Measurements from ENCODE around the gene SLC38A6.

SLC38A6 gene

DNA sequence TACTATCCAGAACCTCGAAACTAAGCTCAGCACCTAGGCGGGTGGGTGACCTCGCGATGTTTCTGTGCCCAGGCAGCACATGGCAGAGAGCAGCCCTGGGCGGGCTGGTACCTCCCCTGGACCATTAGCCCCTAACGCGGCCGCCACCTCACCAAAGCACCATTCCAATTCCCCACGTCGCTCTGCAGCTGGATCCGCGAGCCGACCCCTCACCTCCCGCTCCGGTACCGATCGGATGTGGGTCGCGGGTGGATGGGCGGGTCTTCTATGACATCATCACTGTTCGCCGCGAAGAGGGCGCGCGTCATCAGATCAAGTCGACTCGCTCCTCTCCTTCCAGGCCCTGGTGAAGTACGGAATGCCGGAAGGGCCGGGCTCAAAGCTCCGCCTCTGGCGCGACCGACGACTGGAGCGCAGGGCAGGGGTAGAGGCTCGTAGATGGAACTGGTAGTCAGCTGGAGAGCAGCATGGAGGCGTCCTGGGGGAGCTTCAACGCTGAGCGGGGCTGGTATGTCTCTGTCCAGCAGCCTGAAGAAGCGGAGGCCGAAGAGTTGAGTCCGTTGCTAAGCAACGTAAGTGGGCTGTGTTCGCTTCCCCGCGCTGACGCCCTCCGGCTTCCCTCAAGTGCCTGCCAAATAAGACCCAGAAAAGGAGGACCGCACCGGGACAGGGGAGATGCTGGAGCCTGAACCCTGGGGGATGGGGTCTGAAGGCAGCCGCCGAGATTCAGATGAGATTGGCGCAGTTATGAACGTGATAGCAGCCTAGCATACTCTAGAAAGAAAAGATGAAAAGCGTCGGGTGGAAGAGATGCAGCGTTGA, at the start of gene SLC38A6, which contains the start of gene TRMT5:
Gene SLC38A6 (plus strand): TSS at position 435 of the 822 bp plus-strand sequence. CDS start 33 bp downstream, at position 468.
Gene TRMT5 (minus strand): TSS at position 269 of the 822 bp plus-strand sequence. CDS start 106 bp downstream, at position 163.
- peak; percentile 86 for DNase-seq

DNA sequence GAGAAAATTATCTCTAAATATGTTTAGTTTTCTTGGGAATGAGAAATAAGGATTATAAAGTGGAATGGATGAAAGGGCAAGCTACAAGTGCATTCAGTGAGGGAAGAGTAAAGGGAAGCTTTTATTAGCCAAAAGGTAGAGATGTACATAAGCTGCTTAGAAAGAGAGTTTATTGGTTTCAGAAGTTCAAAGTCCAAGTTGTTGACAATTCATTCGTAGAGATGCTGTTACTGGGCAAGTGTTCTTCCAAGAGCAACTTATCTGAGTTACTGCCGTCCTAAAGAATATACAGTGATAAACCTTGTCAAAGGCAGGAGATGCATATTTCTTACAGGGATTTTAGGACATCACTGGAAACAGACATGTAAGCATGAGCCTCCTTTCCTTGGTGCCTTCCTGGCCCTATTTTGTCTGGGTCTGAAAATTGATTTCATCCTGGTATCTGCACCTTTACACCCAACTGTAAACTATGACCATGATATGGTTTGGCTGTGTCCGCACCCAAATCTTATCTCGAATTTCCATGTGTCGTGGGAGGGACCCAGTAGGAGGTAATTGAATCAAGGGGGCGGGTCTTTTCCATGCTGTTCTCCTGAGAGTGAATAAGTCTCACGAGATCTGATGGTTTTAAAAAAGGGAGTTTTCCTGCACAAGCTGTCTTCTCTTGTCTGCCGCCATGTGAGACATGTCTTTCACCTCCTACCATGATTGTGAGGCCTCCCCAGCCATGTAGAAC, 47.0 kb upstream of the SLC38A6 start:
- no peak for DNase-seq

DNA sequence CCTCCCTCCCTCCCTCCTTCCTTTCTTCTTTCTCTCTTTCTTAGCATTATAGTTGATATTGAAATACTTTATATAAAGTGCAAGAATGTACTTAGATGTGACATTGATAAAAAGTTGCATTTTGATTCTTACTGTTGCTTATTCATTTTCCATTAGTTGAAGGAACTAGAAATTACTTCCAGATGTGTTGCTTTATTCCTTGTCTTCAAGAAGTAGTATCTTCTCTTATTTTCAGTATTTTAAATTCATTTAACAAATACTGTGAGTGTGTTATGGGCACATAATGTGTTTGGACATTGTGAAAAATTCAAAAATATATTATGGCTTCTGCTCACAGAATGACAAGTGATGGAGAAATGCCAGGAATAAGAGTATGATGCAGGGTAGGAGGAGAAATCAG, 45.7 kb upstream of the SLC38A6 start:
- no peak for DNase-seq

DNA sequence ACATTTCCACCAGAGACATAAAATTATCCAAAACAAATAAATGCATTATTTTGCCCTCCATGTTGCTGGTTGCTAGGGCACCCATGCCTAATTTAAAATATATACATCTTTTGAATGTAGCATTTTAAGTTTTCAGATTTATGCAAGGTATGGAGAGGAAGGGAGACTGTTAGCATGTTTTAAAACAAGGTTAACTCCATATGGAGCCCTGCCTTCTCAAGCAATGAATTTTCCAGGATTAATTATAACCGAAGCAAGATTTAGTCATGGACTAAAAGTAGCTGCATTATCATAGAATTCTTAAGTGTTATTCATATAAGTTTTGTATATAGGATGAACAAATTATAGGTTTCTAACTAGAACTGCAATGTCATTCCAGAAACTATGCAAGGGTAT, 37.4 kb upstream of the SLC38A6 start:
- no peak for DNase-seq

DNA sequence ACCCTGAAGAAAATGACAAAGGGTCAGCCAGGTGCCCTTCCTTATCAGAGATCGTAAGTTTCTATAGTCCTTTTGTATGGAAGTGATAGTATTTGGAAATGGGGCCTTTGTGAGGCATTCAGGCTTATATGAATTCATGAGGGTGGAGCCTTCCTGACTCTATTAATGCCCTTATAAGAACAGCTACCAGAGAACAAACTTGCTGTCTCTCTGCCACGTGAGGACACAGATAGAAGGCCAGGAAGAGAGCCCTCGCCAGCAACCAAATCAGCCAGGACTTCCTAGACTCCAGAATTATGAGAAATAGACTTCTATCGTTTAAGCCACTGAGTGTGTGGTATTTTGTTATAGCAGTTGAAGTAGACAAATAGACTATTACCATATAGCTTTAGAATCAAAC, 36.8 kb upstream of the SLC38A6 start:
- DNase-seq: no peak

DNA sequence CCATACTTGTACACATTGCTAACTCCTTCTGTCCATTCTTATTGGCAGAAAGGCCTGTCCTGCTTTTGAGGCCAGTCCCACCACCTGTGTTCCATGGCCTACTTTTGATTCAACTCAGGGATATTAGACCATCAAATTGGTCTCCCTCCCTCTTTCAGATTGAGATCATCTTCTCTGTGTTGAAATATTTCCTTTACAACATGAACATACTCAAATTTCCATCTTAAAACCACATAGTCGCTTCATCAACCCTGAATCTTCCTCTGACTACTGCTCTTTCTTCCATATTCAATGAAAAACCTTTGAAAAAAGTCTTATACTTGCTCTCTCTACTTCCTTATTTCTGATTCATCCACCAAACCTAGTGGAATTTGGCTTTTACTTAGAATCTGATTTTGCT, 35.1 kb upstream of the SLC38A6 start:
- no peak for DNase-seq

DNA sequence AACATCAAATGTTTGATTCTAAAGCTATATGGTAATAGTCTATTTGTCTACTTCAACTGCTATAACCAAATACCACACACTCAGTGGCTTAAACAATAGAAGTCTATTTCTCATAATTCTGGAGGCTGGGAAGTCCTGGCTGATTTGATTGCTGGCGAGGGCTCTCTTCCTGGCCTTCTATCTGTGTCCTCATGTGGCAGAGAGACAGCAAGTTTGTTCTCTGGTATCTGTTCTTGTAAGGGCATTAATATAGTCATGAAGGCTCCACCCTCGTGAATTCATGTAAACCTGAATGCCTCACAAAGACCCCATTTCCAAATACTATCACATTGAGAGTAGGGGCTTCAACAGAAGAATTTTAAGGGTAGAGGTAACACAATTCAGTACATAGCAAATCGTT, 34.3 kb upstream of the SLC38A6 start:
- no peak for DNase-seq

DNA sequence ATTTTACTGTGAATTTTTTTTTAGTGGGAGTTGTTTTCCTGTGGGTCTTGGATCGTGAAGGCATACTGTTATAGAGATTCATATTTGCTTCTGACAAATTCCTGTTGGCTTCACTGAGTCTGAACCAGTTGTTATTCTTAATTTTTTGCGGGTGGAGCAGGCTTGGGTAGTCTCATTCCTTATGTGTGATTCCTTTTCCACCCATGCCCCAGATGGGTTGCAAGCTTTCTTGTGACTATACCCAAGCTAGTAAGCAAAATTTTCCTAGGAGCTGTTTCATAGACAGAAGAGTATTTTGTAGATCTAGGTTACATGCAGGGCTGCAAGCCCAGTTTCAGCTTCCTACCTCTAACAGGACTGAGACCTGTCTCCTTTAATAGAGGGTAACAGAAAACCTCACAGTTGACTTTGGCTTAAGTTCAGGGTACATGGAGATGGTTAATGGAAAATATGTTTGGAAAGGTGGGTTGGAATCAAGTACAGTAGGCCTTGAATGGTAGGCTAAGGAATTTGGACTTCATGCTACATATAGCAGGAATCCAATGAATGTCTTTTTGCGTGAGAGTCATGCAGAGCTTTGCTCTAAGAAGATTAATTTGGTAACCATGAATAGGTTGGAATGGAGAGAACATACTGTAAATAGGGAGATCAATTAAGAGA, 29.1 kb upstream of the SLC38A6 start:
- DNase-seq: no peak

DNA sequence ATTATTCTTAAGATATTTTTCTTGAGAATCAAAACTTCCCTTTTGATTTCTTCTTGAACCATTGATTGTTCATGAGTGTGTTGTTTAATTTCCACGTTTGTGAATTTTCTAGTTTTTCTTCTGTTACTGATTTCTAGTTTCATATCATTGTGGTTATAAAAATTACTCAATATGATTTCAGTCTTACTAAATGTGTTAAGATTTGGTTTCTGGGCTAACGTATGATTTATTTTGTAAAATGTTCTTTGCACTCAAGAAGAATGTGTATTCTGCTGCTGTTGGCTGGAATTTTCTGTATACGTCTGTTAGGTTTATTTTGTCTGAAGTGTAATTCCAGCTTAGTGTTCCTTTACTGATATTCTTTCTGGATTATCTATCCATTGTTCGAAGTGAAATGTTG, 24.8 kb upstream of the SLC38A6 start:
- DNase-seq: no peak

DNA sequence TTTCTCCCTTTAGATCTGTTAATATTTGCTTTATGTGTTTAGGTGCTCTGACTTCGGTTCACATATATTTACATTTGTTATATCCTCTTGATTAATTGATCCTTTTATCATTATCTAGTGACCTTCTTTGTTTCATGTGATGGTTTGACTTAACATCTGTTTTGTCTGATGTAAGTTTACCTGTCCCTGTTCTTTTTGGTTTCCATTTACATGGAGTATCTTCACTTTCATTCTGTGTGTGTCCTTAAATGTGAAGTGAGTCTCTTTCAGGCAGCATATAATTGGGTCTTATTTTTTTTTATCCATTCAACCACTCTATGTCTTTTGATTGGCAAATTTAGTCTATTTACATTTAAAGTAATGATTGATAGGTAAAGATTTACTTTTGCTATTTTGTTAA, 24.4 kb upstream of the SLC38A6 start:
- DNase-seq: no peak

DNA sequence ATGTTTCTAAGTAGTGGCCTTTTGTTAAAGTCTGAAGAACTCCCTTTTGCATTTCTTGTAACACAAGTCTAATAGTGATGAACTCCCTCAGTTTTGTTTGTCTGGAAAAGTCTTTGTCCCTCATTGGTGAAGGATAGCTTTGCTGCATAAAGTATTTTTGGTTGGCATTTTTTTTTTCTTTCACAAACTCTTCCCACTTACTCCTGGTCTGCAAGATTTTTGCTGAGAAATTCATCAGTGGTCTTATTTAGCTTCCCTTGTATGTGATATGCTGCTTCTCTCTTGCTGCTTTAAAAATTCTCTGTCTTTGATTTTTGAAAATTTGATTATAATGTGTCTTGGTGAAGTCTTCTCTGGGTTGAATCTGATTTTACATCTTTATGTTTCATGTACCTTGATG, 22.9 kb upstream of the SLC38A6 start:
- DNase-seq: no peak

DNA sequence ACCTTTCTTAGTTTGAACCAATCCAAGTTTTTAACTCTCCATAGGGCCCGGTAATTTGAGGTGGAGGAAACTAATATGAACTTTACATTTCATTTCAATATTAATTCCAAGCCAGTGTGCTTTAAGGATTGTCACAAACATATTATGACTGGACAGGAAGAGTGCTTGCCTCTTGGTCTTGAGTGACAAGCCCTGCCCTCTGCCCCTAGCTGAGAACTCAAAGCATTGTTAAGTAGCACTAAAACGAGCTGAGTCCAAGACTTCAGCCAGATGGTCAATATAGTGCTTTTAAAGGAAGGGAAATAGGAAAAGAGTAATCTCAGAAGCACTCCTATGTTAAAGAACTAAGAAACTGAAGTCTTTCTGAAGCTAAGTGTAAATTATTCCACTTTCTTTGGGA, 17.3 kb upstream of the SLC38A6 start:
- DNase-seq: no peak

DNA sequence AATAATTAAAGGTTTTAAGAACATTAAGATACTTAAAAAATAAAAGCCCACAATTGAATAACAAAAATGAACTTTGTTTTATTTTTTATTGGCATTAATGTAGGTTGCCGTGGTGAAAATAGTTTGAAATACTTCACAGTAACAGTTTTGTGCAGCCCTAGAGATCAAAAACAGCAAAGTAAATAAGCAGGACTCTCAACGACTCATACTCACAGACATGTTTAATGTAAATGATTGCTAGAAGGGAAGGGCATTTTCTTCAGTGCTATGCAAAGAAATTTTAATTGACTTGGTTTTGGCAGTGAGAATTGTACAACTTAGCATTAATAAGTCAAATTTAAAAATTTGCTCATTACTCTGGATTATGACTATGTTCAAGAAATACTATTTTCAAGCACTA, 16.1 kb upstream of the SLC38A6 start:
- no peak for DNase-seq

DNA sequence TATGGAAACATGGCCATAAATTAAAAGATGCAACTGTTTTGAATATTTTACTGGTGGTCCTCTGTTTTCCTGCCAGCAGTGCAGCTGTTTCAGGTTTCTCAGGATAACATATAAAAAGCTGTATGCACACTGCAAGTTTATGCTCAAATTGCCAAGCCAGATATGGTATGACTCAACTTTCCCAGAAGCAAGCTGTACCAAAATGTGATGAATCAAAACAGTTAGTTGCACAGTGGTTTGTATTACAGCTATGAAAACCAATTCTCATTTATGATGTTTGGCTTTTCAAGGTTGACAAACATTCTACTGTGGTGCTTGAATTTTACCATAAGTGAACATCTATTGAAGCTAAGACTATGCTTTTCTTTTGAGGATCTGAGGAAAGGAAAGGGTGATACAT, 15.6 kb upstream of the SLC38A6 start:
- no peak for DNase-seq

DNA sequence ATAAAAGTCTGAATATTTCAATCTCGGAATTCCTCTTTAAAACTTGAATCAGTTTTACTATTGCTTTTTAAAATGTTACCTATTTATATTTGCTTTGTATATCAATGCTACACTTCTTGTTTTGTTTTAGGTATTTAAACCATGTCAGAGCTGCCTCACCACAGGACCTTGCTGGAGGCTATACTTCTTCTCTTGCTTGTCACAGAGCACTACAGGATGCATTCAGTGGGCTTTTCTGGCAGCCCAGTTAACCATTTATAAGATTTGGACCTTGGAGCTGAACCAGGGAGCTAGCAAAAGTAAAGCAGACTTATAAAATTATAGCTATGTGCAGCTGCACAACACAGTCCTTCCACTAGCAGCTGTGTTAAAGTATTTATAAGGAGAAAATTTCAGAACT, 12.9 kb upstream of the SLC38A6 start:
- no peak for DNase-seq

DNA sequence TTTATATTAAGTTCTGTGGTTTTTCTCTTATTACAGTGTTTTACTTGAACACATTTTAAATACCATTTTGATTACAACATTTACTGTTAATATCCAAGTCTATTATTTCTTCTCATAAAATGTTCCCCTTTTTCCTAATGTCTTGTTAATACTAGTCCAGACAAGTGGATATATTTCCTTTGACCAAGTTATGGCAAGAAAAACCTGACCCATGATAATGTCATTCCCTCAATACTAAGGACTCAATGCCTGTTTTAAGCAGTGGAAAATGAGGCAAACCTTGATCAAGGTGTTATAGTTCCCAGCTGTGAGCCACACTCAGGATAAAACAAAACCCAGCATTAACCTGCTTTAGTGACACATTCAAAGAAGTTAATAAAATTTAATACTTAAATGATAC, 12.4 kb upstream of the SLC38A6 start:
- no peak for DNase-seq

DNA sequence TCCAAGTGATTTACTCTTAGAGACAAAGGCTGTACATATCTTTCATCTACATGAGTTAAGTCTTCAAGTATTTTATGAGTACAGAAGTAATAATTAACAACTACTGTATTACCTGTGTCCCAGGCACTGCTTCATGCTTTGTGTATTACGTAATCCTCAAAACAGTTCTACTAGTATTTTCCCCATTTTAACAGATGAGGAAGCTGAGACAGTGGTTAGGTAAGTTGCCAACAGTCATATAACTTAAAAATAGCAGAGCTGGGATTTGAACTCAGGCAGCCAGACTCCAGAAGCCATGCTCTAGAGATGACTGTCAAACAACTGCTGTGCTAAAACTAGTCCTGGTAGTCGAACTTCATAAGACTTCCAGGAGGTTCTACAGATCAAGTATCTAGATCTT, 10.9 kb upstream of the SLC38A6 start:
- no peak for DNase-seq

DNA sequence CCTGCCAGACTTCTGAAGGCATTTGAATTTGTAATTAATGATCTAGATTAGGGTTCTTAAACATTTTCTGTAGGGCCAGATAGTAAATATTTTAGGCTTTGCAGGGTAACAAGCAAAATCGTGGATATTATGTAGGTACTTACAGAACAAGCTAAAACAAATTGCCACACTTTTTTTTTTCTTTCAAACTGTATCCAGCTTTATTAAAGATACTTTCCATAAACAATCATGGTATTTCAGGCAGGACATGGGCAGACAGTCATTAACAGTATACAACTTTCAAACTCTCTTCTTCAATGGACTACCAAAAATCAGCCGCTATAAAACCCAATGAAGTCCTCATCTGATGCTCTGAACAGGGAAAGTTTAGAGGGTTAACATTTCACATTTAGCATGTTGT, 9.8 kb upstream of the SLC38A6 start:
- no peak for DNase-seq

DNA sequence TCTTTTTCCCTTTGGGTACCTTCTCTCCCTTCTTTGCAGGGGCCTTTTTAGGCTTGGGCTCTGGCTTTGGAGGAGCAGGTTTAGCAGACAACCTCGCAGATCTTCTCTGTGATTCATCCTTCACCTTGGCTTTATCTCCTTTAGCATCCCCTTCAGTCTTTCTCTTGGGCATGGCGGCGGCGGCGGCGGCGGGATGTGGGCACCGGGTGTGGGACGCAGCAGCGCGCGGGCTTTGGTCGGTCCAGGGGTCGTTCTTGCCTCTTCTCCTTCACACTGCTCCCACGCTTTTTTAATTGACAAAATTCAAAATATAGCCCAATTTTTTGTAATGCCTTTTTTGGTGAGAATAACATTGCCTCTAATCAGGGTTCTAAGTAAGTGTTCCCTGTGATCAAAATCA, 8.8 kb upstream of the SLC38A6 start:
- no peak for DNase-seq

DNA sequence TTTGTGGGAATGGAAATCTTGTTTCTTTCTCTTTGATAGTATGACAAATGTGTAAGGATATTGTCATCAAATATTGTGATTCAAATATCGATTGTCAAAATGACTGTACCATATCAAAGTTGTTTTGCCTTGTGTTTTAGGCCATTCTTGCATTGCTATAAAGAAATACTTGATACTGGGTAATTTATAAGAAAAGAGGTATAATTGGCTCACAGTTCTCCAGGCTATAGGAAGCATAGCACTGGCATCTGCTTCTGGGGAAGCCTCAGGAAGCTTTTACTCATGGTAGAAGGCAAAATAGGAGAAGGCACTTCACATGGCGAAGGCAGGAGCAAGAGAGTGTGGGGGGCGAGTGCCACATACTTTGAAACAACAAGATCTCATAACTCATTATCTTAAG, 8.0 kb upstream of the SLC38A6 start:
- no peak for DNase-seq

DNA sequence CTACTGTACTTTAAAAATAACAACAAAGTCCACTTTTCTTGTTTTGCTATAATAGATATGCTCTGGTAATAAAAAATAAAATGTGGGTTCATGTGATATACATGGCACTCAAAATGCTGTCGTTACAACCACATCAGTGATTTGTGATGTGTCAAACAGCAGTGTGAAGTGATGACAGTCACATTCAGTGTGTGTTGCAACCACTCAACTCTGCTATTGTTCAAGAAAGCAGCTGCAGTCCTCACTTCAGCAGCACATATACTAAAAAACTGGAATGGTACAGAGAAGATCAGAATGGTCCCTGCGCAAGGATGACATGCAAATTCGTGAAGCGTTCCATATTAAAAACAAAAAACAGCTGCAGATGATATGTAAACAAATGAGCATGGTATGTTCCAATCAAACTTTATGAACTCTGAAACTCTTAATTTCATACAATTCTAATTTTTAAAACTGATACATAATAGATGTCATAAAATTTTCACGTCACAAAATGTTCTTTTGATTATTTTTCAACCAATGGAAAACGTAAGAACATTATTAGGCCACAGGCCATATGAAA, 6.9 kb upstream of the SLC38A6 start:
- DNase-seq: no peak

DNA sequence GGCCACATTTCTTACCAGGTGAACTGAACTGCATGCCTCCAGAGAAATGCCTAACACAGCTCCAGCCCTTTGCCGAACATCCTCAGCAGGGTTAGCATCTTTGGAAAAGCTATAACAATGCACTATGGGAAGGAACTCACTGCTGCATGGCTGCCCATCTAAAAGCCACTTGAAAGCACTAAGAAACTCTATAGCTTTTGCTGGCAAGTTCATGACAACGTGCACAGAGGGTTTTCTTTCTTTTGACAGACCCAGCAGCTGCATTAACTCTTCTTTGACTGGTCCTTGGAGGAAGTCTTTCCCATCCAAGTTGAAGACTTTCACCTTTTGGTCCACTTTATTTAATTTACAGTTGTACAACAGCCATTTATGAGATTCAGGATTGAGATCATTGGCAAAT, 5.5 kb upstream of the SLC38A6 start:
- no peak for DNase-seq

DNA sequence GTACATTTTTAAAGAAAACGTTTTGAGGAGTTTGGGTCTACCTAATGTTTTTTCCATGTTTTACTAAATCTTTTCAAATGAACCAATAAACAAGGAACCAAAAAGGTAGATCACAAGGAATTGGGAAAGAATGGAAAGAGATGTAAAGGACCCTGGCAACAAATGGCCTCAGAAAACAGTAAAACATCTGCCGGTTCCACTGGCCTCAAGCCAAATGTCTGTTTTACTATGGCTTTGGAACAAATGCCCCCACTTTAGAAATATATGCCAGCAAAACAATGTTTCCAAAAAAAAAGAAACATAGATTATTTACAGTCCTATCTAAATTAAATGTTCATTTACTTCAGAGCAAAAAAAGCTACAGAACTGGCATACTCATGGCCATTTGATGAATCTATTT, 3.2 kb upstream of the SLC38A6 start:
- no peak for DNase-seq

Measured in NCI-H1436 (cell line).